Keratinocyte (primary cell): ENCODE measurements around the gene ZFP36L2.

Source experiments
- EZH2 ChIP-seq: IDR thresholded peaks from one replicate; pipeline ENCODE4 v1.6.1; 2012; ENCODE audit warnings: inconsistent platforms, mild to moderate bottlenecking, low read length, moderate library complexity
- TF ChIP-seq, protein P1 (sequence below), 3 experiments: IDR thresholded peaks in 1 of 3; conservative IDR thresholded peaks in 1 of 3; optimal IDR thresholded peaks in 1 of 3; 2 replicates in 2 of 3; 3 replicates in 1 of 3; pipeline versions ENCODE3 to v1.5.1; 2011; ENCODE audit warnings: low read length in 3 of 3, mild to moderate bottlenecking in 3 of 3, moderate library complexity in 2 of 3, control low read depth in 1 of 3, inconsistent platforms in 1 of 3; ENCODE audit not compliant: insufficient read depth in 2 of 3; ENCODE audit errors: extremely low read depth in 1 of 3

DNA sequence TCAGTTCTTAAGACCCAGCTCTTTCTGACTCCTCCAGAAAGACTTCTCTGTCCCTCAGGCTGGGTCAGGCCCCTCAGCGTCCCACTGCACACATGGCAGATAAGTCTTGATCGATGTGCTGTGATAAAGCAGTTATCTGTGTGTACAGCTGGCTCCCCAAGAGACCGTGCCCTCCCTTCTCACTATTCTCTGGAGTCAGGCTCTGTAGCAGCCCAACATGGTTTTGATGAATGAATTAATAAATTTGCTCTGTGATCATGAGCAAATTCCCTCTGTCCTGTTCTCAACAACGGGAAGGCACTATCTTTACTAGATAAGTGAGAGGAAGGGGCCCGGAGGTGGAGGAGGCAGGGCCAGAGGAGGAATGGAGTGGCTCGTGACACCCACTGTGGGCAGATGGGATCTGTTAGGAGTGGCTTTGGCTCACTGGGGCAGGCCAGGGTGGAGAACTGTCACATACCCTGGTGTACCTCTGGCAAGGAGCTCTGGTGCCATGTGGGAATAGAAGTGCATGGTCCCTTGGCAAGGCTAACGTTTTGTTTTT lies 48.3 kb downstream of the ZFP36L2 start:
- TF ChIP-seq, protein P1, sequence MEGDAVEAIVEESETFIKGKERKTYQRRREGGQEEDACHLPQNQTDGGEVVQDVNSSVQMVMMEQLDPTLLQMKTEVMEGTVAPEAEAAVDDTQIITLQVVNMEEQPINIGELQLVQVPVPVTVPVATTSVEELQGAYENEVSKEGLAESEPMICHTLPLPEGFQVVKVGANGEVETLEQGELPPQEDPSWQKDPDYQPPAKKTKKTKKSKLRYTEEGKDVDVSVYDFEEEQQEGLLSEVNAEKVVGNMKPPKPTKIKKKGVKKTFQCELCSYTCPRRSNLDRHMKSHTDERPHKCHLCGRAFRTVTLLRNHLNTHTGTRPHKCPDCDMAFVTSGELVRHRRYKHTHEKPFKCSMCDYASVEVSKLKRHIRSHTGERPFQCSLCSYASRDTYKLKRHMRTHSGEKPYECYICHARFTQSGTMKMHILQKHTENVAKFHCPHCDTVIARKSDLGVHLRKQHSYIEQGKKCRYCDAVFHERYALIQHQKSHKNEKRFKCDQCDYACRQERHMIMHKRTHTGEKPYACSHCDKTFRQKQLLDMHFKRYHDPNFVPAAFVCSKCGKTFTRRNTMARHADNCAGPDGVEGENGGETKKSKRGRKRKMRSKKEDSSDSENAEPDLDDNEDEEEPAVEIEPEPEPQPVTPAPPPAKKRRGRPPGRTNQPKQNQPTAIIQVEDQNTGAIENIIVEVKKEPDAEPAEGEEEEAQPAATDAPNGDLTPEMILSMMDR (optimal IDR thresholded peaks at IDR 0.05 in 1 of 3, IDR thresholded peaks at IDR 0.05 in 1 of 3, conservative IDR thresholded peaks at IDR 0.05 in 1 of 3; ENCODE audit: extremely low read depth in 1 of 3, insufficient read depth in 2 of 3, low read length in 3 of 3), result no peak
- no peak for TF ChIP-seq EZH2
